ENCODE data around the gene HDAC2. TPM values are rescaled to one million over a fixed set of nuclear protein-coding genes. Genes with fewer than 3 reads are reported as not detected.

The HDAC2 gene
- total RNA-seq, 3 donors from 2014 or later (not counting 1 experiment from before 2014, with no cell fraction given) = 55.1 to 74.5 (median 60.8) TPM

DNA sequence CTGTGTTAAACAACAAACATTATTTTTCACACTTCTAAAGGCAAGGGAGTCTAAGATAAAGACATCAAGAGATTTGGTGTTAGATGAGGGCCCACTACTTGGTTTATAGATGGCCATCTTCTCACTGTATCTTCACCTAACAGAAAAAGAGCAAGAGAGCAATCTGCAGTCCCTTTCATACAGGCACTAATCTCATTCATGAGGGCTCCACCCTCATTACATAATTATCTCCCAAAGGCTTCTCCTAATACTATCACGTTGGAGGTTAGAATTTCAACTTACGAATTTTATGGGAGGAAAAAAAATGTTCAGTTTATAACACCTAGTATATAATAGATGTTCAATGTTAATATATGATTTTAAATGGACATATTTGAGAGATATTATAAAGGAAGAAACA, 45.6 kb downstream of the HDAC2 start:
- no peaks in the 10 kb centered on the region for H3K36me3 ChIP-seq (ENCODE audit: control insufficient read depth, insufficient read depth, low read length)
- no CpG with 5 or more reads among the region's 2 CpGs for WGBS (ENCODE audit: insufficient coverage)
- ATAC-seq = no peak
- no peak for DNase-seq
- intact Hi-C loops (cut with micrococcal nuclease) = no loop called here
- Mint-ChIP-seq H3K4me1 (peaks cover 8 to 12% of the 10 kb centered on the region in 2 donors), H3K27ac (no peak overlapping the region), H3K4me3 (no peak overlapping the region), H3K36me3 (peaks cover 16% of the 10 kb centered on the region), H3K27me3 (ENCODE audit: low read depth in 2 of 2) (peaks cover 8 to 11% of the 10 kb centered on the region in 2 donors), H3K9me3 (peaks cover 12 to 13% of the 10 kb centered on the region in 2 donors)
- no peaks in the 10 kb centered on the region for H3K27me3 ChIP-seq (ENCODE audit: control insufficient read depth, insufficient read depth, low read length)
- no peak overlapping the region for H3K4me3 ChIP-seq (ENCODE audit: low read length)
- H3K4me1 ChIP-seq (ENCODE audit: control insufficient read depth, insufficient read depth, low read length) = peaks cover 4% of the 10 kb centered on the region
- no peak overlapping the region for H3K27ac ChIP-seq (ENCODE audit: low read length)
- TF ChIP-seq, protein P1, sequence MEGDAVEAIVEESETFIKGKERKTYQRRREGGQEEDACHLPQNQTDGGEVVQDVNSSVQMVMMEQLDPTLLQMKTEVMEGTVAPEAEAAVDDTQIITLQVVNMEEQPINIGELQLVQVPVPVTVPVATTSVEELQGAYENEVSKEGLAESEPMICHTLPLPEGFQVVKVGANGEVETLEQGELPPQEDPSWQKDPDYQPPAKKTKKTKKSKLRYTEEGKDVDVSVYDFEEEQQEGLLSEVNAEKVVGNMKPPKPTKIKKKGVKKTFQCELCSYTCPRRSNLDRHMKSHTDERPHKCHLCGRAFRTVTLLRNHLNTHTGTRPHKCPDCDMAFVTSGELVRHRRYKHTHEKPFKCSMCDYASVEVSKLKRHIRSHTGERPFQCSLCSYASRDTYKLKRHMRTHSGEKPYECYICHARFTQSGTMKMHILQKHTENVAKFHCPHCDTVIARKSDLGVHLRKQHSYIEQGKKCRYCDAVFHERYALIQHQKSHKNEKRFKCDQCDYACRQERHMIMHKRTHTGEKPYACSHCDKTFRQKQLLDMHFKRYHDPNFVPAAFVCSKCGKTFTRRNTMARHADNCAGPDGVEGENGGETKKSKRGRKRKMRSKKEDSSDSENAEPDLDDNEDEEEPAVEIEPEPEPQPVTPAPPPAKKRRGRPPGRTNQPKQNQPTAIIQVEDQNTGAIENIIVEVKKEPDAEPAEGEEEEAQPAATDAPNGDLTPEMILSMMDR (IDR thresholded peaks at IDR 0.05) = no peak
- H3K9me3 ChIP-seq (ENCODE audit: control insufficient read depth, insufficient read depth, low read length) = no peaks in the 10 kb centered on the region

DNA sequence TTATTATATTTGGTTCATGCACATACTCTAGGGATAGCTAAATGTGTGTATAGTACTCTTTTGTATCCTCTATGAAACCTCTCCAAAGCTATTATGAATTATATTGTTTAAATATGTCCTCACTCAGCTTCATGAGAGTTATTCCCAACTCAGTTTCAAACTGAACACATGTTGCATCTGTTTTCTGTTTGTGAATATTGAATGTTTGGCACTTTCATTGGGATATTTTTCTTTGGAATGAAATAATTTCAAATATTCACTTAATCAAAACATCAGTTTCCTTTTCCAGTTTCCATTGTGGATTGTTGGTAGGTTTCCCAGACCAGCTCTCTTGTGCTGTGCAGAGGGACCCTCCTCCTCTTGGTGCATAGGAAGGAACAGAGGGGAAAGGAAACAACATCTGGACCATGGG, 46.6 kb downstream of the HDAC2 start:
- Mint-ChIP-seq H3K27ac (no peak overlapping the region), H3K4me3 (no peak overlapping the region), H3K27me3 (ENCODE audit: low read depth in 2 of 2) (peaks cover 3% of the 10 kb centered on the region in 2 donors), H3K9me3 (peaks cover 3 to 4% of the 10 kb centered on the region in 2 donors), H3K36me3 (peaks cover 6% of the 10 kb centered on the region), H3K4me1 (peaks cover 11 to 14% of the 10 kb centered on the region in 2 donors)
- TF ChIP-seq, protein P1 (IDR thresholded peaks at IDR 0.05) = no peak
- Histone ChIP-seq H3K4me3 (ENCODE audit: low read length) (no peak overlapping the region), H3K27ac (ENCODE audit: low read length) (no peak overlapping the region), H3K27me3 (ENCODE audit: control insufficient read depth, insufficient read depth, low read length) (no peaks in the 10 kb centered on the region), H3K4me1 (ENCODE audit: control insufficient read depth, insufficient read depth, low read length) (peaks cover 4% of the 10 kb centered on the region), H3K36me3 (ENCODE audit: control insufficient read depth, insufficient read depth, low read length) (no peaks in the 10 kb centered on the region), H3K9me3 (ENCODE audit: control insufficient read depth, insufficient read depth, low read length) (no peaks in the 10 kb centered on the region)
- DNase-seq = no peak
- no peak for ATAC-seq
- intact Hi-C loops (cut with micrococcal nuclease) = no loop called here

GRCh38 chr6:113923526-113923925, 47.4 kb downstream of the HDAC2 start:
- TF ChIP-seq, protein P1 (IDR thresholded peaks at IDR 0.05) = no peak
- Mint-ChIP-seq H3K4me1 (peaks cover 11 to 14% of the 10 kb centered on the region in 2 donors), H3K36me3 (no peaks in the 10 kb centered on the region), H3K4me3 (no peak overlapping the region), H3K27me3 (ENCODE audit: low read depth in 2 of 2) (peaks cover 0 to 3% of the 10 kb centered on the region in 2 donors), H3K27ac (no peak overlapping the region), H3K9me3 (no peaks in the 10 kb centered on the region)
- DNase-seq = no peak
- no peaks in the 10 kb centered on the region for H3K27me3 ChIP-seq (ENCODE audit: control insufficient read depth, insufficient read depth, low read length)
- no peak overlapping the region for H3K27ac ChIP-seq (ENCODE audit: low read length)
- H3K4me3 ChIP-seq (ENCODE audit: low read length) = no peak overlapping the region
- H3K4me1 ChIP-seq (ENCODE audit: control insufficient read depth, insufficient read depth, low read length) = peaks cover 4% of the 10 kb centered on the region
- no peaks in the 10 kb centered on the region for H3K36me3 ChIP-seq (ENCODE audit: control insufficient read depth, insufficient read depth, low read length)
- intact Hi-C loops (cut with micrococcal nuclease) = no loop called here
- no peak for ATAC-seq
- H3K9me3 ChIP-seq (ENCODE audit: control insufficient read depth, insufficient read depth, low read length) = no peaks in the 10 kb centered on the region

DNA sequence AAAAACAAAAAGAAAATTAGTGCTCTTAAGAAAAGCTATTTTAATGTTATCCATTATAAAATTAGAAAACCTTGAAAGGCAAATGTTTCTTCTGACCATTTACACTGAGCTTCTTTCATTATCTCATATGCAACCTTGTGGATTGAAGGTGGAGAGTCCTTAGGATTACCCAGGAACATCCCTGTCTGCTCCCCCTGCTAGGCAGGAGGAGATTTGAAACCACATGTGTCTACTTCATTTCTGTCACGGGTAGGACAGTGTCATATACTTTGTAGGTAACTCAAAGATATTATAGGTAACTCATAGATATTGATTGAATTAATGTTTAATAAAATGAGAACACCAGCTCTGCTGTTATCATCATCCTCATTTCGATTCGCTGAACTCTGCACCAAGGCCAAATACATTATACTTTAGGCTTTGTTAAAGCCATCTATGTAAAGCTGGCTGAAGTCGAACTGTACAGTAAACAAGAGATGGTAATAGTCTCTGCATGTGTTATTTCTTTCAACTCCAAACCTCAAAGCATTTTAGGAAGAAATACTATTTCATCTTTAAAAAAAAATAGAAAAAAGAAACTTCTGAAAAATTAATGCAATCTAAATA, 49.5 kb downstream of the HDAC2 start:
- Histone ChIP-seq H3K4me1 (ENCODE audit: control insufficient read depth, insufficient read depth, low read length) (peaks cover 4% of the 10 kb centered on the region), H3K27me3 (ENCODE audit: control insufficient read depth, insufficient read depth, low read length) (no peaks in the 10 kb centered on the region), H3K4me3 (ENCODE audit: low read length) (no peak overlapping the region), H3K36me3 (ENCODE audit: control insufficient read depth, insufficient read depth, low read length) (no peaks in the 10 kb centered on the region), H3K9me3 (ENCODE audit: control insufficient read depth, insufficient read depth, low read length) (no peaks in the 10 kb centered on the region), H3K27ac (ENCODE audit: low read length) (no peak overlapping the region)
- Mint-ChIP-seq H3K27ac (peak overlapping the region in 1 of 2 donors; percentile 65), H3K36me3 (no peaks in the 10 kb centered on the region), H3K4me1 (peaks cover 11 to 14% of the 10 kb centered on the region in 2 donors), H3K27me3 (ENCODE audit: low read depth in 2 of 2) (no peaks in the 10 kb centered on the region), H3K4me3 (no peak overlapping the region), H3K9me3 (no peaks in the 10 kb centered on the region)
- DNase-seq (no peak), ATAC-seq (no peak)
- intact Hi-C loops (cut with micrococcal nuclease) = no loop called here
- WGBS (ENCODE audit: insufficient coverage) = no CpG with 5 or more reads among the region's 4 CpGs
- TF ChIP-seq, protein P1 (IDR thresholded peaks at IDR 0.05) = no peak
